Measurements from ENCODE around the gene CTIF.

CTIF gene

DNA sequence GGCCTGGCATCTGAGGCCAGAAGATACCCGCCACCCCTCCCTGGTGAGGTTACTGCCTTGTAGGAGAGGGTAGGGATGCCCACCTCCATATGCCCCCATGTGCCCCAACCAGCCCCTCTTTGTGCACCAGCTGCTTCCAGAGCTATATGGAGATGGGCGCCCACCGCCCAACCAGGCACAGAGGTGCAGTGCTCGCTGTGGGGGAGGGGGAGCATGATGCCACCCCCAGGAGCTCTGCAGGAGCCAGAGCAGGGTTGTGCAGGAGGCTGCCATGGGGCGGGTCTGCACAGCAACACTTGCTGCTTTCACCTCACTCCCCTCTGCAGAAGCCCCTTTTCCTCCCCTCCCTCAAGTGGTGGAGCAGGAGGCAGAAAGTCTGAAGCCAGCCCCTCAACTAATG, 237.3 kb downstream of the CTIF start:
- DNase-seq (ENCODE audit: low spot score), result no peak

GRCh38 chr18:48776641-48777025, 237.8 kb downstream of the CTIF start:
- no peak for DNase-seq (ENCODE audit: low spot score)

- DNase-seq (ENCODE audit: low spot score), result peak; percentile 75
Observed at GRCh38 chr18:48777026-48777743, 238.4 kb downstream of the CTIF start.

GRCh38 chr18:48777744-48778116, 238.9 kb downstream of the CTIF start:
- no peak for DNase-seq (ENCODE audit: low spot score)

GRCh38 chr18:48778344-48779011, 239.6 kb downstream of the CTIF start:
- DNase-seq (ENCODE audit: low spot score), result no peak

DNA sequence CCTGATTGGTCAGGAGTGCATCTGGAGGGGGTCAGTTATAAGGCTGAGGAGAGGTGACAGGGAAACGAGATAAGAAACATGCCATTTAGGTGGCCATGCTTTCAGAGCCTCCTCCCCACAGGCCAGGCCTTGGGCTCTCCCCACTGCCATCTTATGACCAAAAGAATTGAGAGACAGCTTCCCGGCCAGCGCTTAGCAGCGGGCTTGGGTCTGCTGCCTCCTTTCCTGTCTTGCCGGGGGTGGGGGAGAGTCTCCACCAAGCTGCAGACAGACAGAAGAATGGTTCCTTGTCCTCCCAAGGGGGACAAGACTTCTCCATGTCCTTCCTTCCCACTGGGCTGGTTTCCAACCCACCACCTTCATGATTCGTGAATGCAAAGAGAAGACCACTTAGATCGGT, 240.6 kb downstream of the CTIF start:
- no peak for DNase-seq (ENCODE audit: low spot score)

- no peak for DNase-seq (ENCODE audit: low spot score)
Observed at GRCh38 chr18:48780201-48780912, 241.5 kb downstream of the CTIF start.

- no peak for DNase-seq (ENCODE audit: low spot score)
Observed at GRCh38 chr18:48780913-48781162, 242.0 kb downstream of the CTIF start.

GRCh38 chr18:48781163-48781987, 242.5 kb downstream of the CTIF start:
- no peak for DNase-seq (ENCODE audit: low spot score)

DNA sequence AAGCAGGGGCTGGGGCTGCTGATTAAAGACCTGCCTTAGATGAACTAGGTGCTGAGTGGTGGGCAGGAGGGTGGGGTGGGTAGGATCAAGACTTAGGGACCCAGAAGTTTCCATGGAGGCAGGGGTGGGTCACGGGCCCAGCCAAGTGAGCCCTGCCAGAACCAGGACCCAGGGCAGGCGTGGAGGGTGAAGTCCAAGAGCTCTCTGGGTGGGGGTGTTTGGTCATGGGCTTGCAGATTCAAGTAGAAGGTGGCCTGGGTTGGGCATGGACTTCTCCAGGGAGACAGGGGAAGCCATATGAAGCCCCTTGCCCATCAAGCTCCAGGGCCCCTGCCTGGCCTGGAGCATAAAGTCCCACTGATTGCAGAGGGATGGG, 243.1 kb downstream of the CTIF start:
- DNase-seq (ENCODE audit: low spot score), result no peak

DNA sequence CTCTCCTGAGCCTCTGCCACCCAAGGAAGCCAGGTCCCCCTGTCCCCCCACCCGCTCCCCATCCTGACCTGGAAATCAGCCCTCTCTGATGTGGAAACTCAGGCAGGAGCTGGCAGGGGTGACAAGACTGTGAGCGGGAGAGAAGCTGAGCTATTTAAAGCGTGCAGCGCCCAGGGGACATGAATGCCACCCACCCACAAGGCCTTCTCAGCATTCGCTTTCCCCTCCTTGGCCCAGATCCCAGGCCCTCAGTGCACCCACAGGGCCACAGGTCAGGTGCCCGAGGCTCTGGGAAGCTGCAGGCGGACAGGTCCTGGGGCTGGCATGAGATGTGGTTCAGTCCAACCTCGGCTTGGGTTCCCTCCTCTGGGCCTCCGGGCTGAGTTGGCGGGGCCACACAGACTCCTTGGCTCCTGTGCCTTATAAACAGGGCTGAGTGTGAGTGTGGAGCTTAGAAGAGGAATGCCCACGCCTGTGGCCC, 243.6 kb downstream of the CTIF start:
- no peak for DNase-seq (ENCODE audit: low spot score)

DNA sequence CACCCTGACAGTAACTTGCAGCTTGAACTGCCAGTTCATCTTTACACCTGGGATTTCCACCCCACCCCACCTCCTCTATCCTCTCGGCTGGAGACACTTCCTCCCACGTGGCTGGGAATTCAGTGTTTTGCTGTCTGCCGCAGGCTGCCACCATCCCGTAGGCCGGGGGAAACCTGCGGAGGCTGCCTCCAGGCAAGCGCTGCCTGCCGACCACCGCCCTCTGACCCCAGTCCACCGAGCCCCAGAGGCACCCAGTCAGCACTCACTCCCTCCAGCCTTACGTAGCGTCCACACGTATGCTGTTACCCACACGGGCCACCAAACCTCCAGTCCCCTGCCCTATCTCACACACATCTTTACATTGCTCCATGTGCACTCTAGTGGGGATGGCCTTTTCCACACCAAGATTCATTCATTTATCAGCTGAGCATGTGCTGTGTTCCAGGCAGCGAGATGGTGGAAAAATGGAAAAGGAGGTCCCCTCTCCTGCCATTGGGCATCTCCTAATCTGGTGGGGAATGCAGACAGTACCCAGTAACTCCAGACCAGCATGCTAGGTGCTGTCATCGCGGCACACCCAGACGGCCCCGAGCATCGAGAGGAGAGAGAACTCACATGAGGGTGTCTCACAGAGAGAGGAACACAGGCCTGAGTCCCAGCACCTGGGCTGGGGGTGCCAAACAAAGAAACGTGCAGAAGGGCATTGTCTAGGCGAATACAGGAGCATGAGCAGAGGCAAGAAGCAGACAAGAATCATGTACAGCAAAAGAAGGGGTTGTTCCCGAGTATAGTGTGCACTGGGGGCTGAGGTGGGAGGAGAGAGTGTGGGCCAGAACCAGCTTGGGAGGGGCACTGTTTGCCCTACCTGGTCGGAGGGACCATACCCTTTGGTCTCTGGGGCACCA, 245.0 kb downstream of the CTIF start:
- DNase-seq (ENCODE audit: low spot score), result no peak

DNA sequence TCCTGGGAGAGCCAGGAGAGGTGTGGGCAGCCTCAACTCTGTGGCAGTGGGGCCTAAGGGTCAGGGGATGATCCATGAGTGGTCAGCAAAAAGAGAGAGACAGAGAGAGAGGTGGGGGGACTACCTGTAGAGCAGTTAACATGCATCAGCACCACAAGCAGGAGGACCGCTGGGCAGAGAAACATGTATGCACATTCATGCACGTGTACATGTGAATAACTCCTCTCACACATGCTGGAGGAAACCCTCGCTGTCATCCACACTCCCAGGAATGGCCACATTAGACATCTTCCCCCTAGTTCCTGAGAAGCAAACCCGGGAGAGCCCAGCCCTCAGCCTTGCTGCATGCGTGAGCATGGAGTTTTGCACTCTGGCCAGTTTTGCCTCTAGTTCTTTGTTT, 245.8 kb downstream of the CTIF start:
- DNase-seq (ENCODE audit: low spot score), result no peak

- DNase-seq (ENCODE audit: low spot score), result peak; percentile 94
Observed at GRCh38 chr18:48785091-48785614, 246.3 kb downstream of the CTIF start.

- DNase-seq (ENCODE audit: low spot score), result no peak
Observed at GRCh38 chr18:48785736-48786454, 247.1 kb downstream of the CTIF start.

- no peak for DNase-seq (ENCODE audit: low spot score)
Observed at GRCh38 chr18:48786455-48787202, 247.8 kb downstream of the CTIF start.

- no peak for DNase-seq (ENCODE audit: low spot score)
Observed at GRCh38 chr18:48787203-48788151, 248.6 kb downstream of the CTIF start.

DNA sequence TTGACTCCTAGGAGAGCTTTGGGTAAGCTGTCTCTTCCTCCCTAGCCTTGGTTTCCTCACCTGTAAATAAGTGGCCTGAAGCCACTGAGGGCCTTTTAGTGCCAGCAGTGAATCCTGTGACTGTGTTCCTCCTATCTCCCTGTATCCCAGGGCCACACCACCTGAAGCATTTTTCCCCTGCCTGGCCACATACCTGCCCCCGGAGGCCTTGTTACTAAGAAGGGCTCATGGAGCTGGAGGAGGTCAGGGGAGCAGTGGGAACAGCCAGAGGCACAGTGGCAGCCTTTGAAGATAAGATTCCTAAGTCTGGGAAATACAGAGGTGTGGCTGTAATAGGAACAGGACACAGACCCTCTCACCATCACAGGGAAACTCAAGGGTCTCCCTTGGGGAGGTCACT, 249.5 kb downstream of the CTIF start:
- no peak for DNase-seq (ENCODE audit: low spot score)
